DND-41 (cell line): Measurements from ENCODE around the gene IFIT1.

Experiments
- EZH2 ChIP-seq: IDR thresholded peaks from 3 replicates; pipeline ENCODE4 v1.6.1; 2012; ENCODE audit warnings: borderline replicate concordance, low read depth, mild to moderate bottlenecking, moderate library complexity, low read length, inconsistent platforms; ENCODE audit not compliant: severe bottlenecking
- TF ChIP-seq, protein P1 (sequence below): IDR thresholded peaks from 2 replicates; pipeline ENCODE4 v1.5.1; 2012; ENCODE audit warnings: borderline replicate concordance, low read length, moderate library complexity, mild to moderate bottlenecking; ENCODE audit not compliant: poor library complexity, severe bottlenecking; ENCODE audit errors: extremely low read depth

DNA sequence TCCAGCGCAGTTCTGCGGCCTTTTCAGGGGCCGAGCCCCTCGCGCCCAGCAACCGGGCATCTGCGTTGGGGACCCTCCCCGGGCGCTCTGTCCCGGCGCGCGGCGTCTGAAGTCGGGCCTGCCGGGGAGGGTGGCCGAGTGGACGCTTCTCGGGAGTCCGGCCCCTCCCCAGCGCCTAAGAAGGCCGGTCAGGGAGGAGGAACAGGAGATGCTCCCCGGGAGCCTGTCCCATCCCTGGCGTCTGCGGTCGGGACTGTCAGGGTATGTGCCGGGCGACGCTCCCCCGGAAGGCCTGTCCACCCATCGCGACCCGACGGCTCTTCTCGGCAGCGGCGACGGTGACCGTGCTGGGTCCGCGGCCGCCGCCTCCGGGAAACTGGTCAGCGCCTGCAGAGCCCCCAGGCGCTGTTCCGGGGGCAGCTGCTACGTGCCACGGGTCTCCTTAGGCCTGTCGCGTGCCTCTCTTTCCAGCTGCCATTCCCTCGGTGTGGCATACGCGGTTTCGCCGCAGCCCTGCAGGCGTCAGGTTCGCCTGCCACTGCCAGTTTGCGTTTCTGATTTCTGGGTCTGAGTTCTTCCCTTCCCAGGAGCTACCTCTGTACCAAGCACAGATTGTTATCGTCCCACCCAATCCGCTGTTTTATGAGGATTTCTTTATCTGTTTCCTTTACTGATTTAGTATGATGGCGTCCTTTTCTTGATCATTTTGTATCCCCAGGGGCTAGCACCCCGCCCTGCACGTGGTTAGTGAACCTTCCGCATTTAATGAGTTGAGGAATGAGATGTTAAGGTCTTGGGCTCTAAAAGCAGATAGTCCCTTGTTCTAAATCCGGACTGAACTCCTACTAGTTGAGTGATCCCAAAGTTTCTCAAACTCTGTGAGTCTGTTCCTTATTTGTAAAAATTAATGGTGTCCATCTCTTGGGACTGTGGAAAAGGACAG lies 22.7 kb downstream of the IFIT1 start:
- TF ChIP-seq, protein P1, sequence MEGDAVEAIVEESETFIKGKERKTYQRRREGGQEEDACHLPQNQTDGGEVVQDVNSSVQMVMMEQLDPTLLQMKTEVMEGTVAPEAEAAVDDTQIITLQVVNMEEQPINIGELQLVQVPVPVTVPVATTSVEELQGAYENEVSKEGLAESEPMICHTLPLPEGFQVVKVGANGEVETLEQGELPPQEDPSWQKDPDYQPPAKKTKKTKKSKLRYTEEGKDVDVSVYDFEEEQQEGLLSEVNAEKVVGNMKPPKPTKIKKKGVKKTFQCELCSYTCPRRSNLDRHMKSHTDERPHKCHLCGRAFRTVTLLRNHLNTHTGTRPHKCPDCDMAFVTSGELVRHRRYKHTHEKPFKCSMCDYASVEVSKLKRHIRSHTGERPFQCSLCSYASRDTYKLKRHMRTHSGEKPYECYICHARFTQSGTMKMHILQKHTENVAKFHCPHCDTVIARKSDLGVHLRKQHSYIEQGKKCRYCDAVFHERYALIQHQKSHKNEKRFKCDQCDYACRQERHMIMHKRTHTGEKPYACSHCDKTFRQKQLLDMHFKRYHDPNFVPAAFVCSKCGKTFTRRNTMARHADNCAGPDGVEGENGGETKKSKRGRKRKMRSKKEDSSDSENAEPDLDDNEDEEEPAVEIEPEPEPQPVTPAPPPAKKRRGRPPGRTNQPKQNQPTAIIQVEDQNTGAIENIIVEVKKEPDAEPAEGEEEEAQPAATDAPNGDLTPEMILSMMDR: no peak
- TF ChIP-seq EZH2: no peak
